Sigmoid colon (tissue), 7 donors: Measurements from ENCODE around the gene MRM3. TPM values are rescaled to one million over a fixed set of nuclear protein-coding genes. Genes with fewer than 3 reads are reported as not detected.
A peak's percentile ranks its signal among the peaks of the same experiment; 100 is the strongest.

Experiments
- DNase-seq: peaks from one replicate; pipeline ENCODE4 v3.0.0-alpha.2; 2019
- H3K27ac ChIP-seq, 4 donors: fragments of 200-600 bp; sonication (generic); one replicate each; pipeline ENCODE4 v1.5.1; 2016 to 2019; ENCODE audit warnings: mild to moderate bottlenecking in 1 of 4
- H3K27me3 ChIP-seq, 3 donors: fragments of 200-600 bp; sonication (generic); one replicate each; pipeline ENCODE4 v1.5.1; 2019; ENCODE audit warnings: mild to moderate bottlenecking in 1 of 3
- H3K36me3 ChIP-seq, 4 donors: fragments of 200-600 bp; sonication (generic); one replicate each; pipeline ENCODE4 v1.5.1; 2016 to 2019
- H3K4me1 ChIP-seq, 4 donors: fragments of 200-600 bp; sonication (generic); one replicate each; pipeline ENCODE4 v1.5.1; 2017 to 2019
- H3K4me3 ChIP-seq, 4 donors: fragments of 200-600 bp; sonication (generic); one replicate each; pipeline ENCODE4 v1.5.1; 2017 to 2019; ENCODE audit warnings: mild to moderate bottlenecking in 2 of 4, moderate library complexity in 1 of 4
- H3K9me3 ChIP-seq, 4 donors: fragments of 200-600 bp in 3 of 4; sonication (generic) in 3 of 4; one replicate each; pipeline versions ENCODE4 v1.5.1 to v1.6.1; 2013 to 2019
- CTCF ChIP-seq, 4 experiments: fragments of 450-650 bp in 3 of 4; fragments of 200-600 bp in 1 of 4; IDR thresholded peaks; one replicate each; pipeline ENCODE4 v1.5.1; 2016 to 2019; ENCODE audit warnings: antibody characterized with exemption in 4 of 4, mild to moderate bottlenecking in 3 of 4, moderate library complexity in 2 of 4
- EP300 ChIP-seq, 4 donors: sonication (generic); formaldehyde crosslinking; IDR thresholded peaks; one replicate each; pipeline ENCODE4 v1.6.1; 2017; ENCODE audit warnings: antibody characterized with exemption in 4 of 4
- POLR2A ChIP-seq, 2 donors: fragments of 450-650 bp; IDR thresholded peaks; one replicate each; pipeline ENCODE4 v1.6.1; 2016; ENCODE audit warnings: antibody characterized with exemption in 2 of 2, mild to moderate bottlenecking in 2 of 2, moderate library complexity in 2 of 2
- POLR2AphosphoS5 ChIP-seq, 4 donors: sonication (generic); formaldehyde crosslinking; IDR thresholded peaks; one replicate each; pipeline ENCODE4 v1.6.1; 2017; ENCODE audit warnings: antibody characterized with exemption in 4 of 4
- WGBS, 2 donors: extraction: QIAGEN DNeasy Blood & Tissue Kit; methylation state at CpG; one replicate each; pipeline ENCODE4 v1.1.7; 2013; 5-methylcytosine and 5-hydroxymethylcytosine counted together
- intact Hi-C: fragments of 100-400 bp; cut with DNase I; formaldehyde crosslinking; loops from one replicate; pipeline ENCODE4 v1.15.1; 2023
- polyA plus RNA-seq, 3 donors: library from polyadenylated mRNA; stranded (reverse); fragments of 200-250 nt; gene quantifications; one replicate each; pipeline ENCODE4 v1.2.3, GENCODE V29; 2013
- total RNA-seq, 4 donors: library from RNA; depleted of rRNA; stranded (reverse); fragments of >200 nt; gene quantifications; one replicate each; pipeline ENCODE4 v1.1.0, GENCODE V29; 2016
- donor health status: healthy with polysubstance abuse.
- donor health status: Bipolar disorder and iron deficiency.
- donor health status: healthy.

The MRM3 gene
- total and polyA plus RNA-seq, 7 donors = 10.4 to 22.4 (median 17.1) TPM

- H3K36me3 ChIP-seq = peaks cover 0 to 68% (median 27%) of the 10 kb centered on the region in 4 donors
- no peaks in the 10 kb centered on the region for H3K27me3 ChIP-seq
- no peaks in the 10 kb centered on the region for H3K9me3 ChIP-seq
- no peak for DNase-seq
- peaks cover 0 to 17% (median 10%) of the 10 kb centered on the region in 4 donors for H3K4me1 ChIP-seq
- 93 to 95% methylated on average over 20 of the region's 20 CpGs for WGBS, 2 donors
- TF ChIP-seq POLR2A (IDR thresholded peaks at IDR 0.05) = no peak
- no peak for TF ChIP-seq EP300 (IDR thresholded peaks at IDR 0.05)
- no peak for TF ChIP-seq POLR2AphosphoS5 (IDR thresholded peaks at IDR 0.05)
- no peak for TF ChIP-seq CTCF (IDR thresholded peaks at IDR 0.05)
- H3K4me3 ChIP-seq = no peak overlapping the region
- peak overlapping the region in 2 of 4 donors; percentile 16 to 60 for H3K27ac ChIP-seq
- intact Hi-C loops = no loop called here
These were observed 32.2 kb downstream of the MRM3 start for GRCh38 chr17:814371-814770.

- H3K27ac ChIP-seq = no peak overlapping the region
- DNase-seq = no peak
- no peaks in the 10 kb centered on the region for H3K27me3 ChIP-seq
- no peaks in the 10 kb centered on the region for H3K4me1 ChIP-seq
- no peaks in the 10 kb centered on the region for H3K9me3 ChIP-seq
- intact Hi-C loops = no loop called here
- 93 to 97% methylated on average over 19 of the region's 19 CpGs for WGBS, 2 donors
- no peak overlapping the region for H3K4me3 ChIP-seq
- TF ChIP-seq POLR2AphosphoS5 (IDR thresholded peaks at IDR 0.05) (no peak), EP300 (IDR thresholded peaks at IDR 0.05) (no peak), CTCF (IDR thresholded peaks at IDR 0.05) (no peak), POLR2A (IDR thresholded peaks at IDR 0.05) (no peak)
- peaks cover 8 to 75% (median 45%) of the 10 kb centered on the region in 4 donors for H3K36me3 ChIP-seq
These were observed 37.1 kb downstream of the MRM3 start for GRCh38 chr17:819251-819650.

GRCh38 chr17:823501-823902, 41.3 kb downstream of the MRM3 start:
- H3K36me3 ChIP-seq = peaks cover 13 to 56% (median 35%) of the 10 kb centered on the region in 4 donors
- 82 to 85% methylated on average over 9 of the region's 9 CpGs for WGBS, 2 donors
- TF ChIP-seq POLR2AphosphoS5 (IDR thresholded peaks at IDR 0.05) (no peak), EP300 (IDR thresholded peaks at IDR 0.05) (no peak), POLR2A (IDR thresholded peaks at IDR 0.05) (no peak)
- no peak for DNase-seq
- no peak overlapping the region for H3K27ac ChIP-seq
- H3K4me1 ChIP-seq = no peaks in the 10 kb centered on the region
- intact Hi-C loops = no loop called here
- H3K9me3 ChIP-seq = no peaks in the 10 kb centered on the region
- H3K4me3 ChIP-seq = no peak overlapping the region
- no peaks in the 10 kb centered on the region for H3K27me3 ChIP-seq

GRCh38 chr17:824378-824777, 42.2 kb downstream of the MRM3 start:
- 91% methylated on average over 16 of the region's 16 CpGs for WGBS, 2 donors
- Histone ChIP-seq H3K36me3 (peaks cover 13 to 47% (median 26%) of the 10 kb centered on the region in 4 donors), H3K4me3 (no peak overlapping the region), H3K9me3 (no peaks in the 10 kb centered on the region), H3K27ac (peak overlapping the region in 1 of 4 donors; percentile 8), H3K4me1 (no peaks in the 10 kb centered on the region), H3K27me3 (no peaks in the 10 kb centered on the region)
- no peak for TF ChIP-seq CTCF (IDR thresholded peaks at IDR 0.05)
- TF ChIP-seq EP300 (IDR thresholded peaks at IDR 0.05) = no peak
- TF ChIP-seq POLR2AphosphoS5 (IDR thresholded peaks at IDR 0.05) = no peak
- no peak for TF ChIP-seq POLR2A (IDR thresholded peaks at IDR 0.05)
- no peak for DNase-seq
- intact Hi-C loops = no loop called here

DNA sequence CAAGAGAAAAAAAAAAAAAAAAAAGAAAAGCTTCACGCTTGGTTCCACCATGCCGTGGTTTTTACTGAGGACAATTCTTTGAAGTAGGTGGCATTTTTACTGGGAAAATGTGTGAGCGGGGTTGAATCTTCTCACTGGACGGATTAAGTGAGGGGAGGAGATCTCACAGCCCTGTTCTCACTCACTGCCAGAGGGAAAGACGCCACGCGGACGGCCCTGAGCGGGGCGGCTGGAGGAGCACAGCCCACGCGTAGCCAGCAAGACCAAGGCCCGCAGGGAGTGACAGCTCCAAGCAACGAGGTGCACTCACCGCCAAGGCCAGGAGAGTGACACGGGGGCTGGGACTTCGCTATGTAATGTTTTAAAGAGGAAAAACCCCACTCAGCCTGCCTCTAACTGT, 43.1 kb downstream of the MRM3 start:
- Histone ChIP-seq H3K4me3 (no peak overlapping the region), H3K27ac (peak overlapping the region in 1 of 4 donors; percentile 14), H3K9me3 (no peaks in the 10 kb centered on the region), H3K4me1 (no peaks in the 10 kb centered on the region), H3K36me3 (peaks cover 13 to 40% (median 21%) of the 10 kb centered on the region in 4 donors), H3K27me3 (no peaks in the 10 kb centered on the region)
- WGBS, 2 donors = 84 to 85% methylated on average over 17 of the region's 17 CpGs
- TF ChIP-seq CTCF (IDR thresholded peaks at IDR 0.05) = no peak
- no peak for TF ChIP-seq POLR2AphosphoS5 (IDR thresholded peaks at IDR 0.05)
- no peak for TF ChIP-seq POLR2A (IDR thresholded peaks at IDR 0.05)
- TF ChIP-seq EP300 (IDR thresholded peaks at IDR 0.05) = no peak
- intact Hi-C loops = no loop called here
- no peak for DNase-seq
